Tibial nerve (tissue), 4 donors: Measurements from ENCODE around the gene ALDH4A1. TPM values are rescaled to one million over a fixed set of nuclear protein-coding genes. Genes with fewer than 3 reads are reported as not detected.

Experiments used
- DNase-seq, 2 donors: peaks; one replicate each; pipeline ENCODE4 v3.0.0-alpha.2; 2019; ENCODE audit warnings: low spot score in 2 of 2
- H3K27ac ChIP-seq, 4 donors: fragments of 200-600 bp; sonication (generic) in 3 of 4; one replicate each; pipeline ENCODE4 v1.5.1; 2017 to 2019; ENCODE audit warnings: mild to moderate bottlenecking in 1 of 4
- H3K27me3 ChIP-seq, 2 donors: fragments of 200-600 bp; sonication (generic) in 1 of 2; one replicate each; pipeline versions ENCODE4 v1.5.1 to v1.6.0; 2017 to 2019
- H3K36me3 ChIP-seq, 3 donors: fragments of 200-600 bp; sonication (generic); one replicate each; pipeline ENCODE4 v1.5.1; 2018 to 2019
- H3K4me1 ChIP-seq, 4 donors: fragments of 200-600 bp; sonication (generic) in 3 of 4; one replicate each; pipeline ENCODE4 v1.5.1; 2017 to 2019
- H3K4me3 ChIP-seq, 4 donors: fragments of 200-600 bp; sonication (generic) in 3 of 4; one replicate each; pipeline ENCODE4 v1.5.1; 2017 to 2019; ENCODE audit warnings: mild to moderate bottlenecking in 1 of 4, moderate library complexity in 1 of 4
- H3K9me3 ChIP-seq, 4 donors: fragments of 200-600 bp; sonication (generic) in 3 of 4; one replicate each; pipeline ENCODE4 v1.5.1; 2017 to 2019
- CTCF ChIP-seq, 5 experiments: fragments of 200-600 bp in 3 of 5; fragments of 450-650 bp in 2 of 5; sonication (generic) in 3 of 5; IDR thresholded peaks; one replicate each; pipeline ENCODE4 v1.5.1; 2016 to 2019; ENCODE audit warnings: antibody characterized with exemption in 5 of 5, mild to moderate bottlenecking in 3 of 5, moderate library complexity in 2 of 5
- EP300 ChIP-seq, 2 donors: sonication (generic); formaldehyde crosslinking; IDR thresholded peaks; one replicate each; pipeline ENCODE4 v1.6.1; 2017; ENCODE audit warnings: antibody characterized with exemption in 2 of 2, mild to moderate bottlenecking in 1 of 2
- POLR2A ChIP-seq, 2 donors: fragments of 450-650 bp; IDR thresholded peaks; one replicate each; pipeline ENCODE4 v1.6.1; 2017; ENCODE audit warnings: antibody characterized with exemption in 2 of 2, mild to moderate bottlenecking in 2 of 2, moderate library complexity in 2 of 2
- WGBS, 2 donors: methylation state at CpG; one replicate each; pipeline ENCODE4 v1.1.5; 2018; 5-methylcytosine and 5-hydroxymethylcytosine counted together
- total RNA-seq, 4 donors: library from RNA; depleted of rRNA; stranded (reverse); fragments of >200 nt; gene quantifications; one replicate each; pipeline ENCODE4 v1.1.0, GENCODE V29; 2016

ALDH4A1 gene
- total RNA-seq, 4 donors from 2014 or later = 31.2 to 42.0 (median 35.3) TPM

GRCh38 chr1:18938008-18938706 is 35.8 kb upstream of the ALDH4A1 start:
- WGBS, 2 donors = 82 to 84% methylated on average over 14 of the region's 14 CpGs
- Histone ChIP-seq H3K4me1 (peaks cover 0 to 42% (median 16%) of the 10 kb centered on the region in 4 donors), H3K4me3 (no peak overlapping the region), H3K36me3 (no peaks in the 10 kb centered on the region), H3K9me3 (no peaks in the 10 kb centered on the region), H3K27ac (no peak overlapping the region), H3K27me3 (no peaks in the 10 kb centered on the region)
- DNase-seq = no peak
- TF ChIP-seq EP300 (IDR thresholded peaks at IDR 0.05) (no peak), CTCF (IDR thresholded peaks at IDR 0.05) (no peak), POLR2A (IDR thresholded peaks at IDR 0.05) (no peak)

GRCh38 chr1:18937539-18937938 is 35.2 kb upstream of the ALDH4A1 start:
- no peak overlapping the region for H3K27ac ChIP-seq
- 83 to 86% methylated on average over 8 of the region's 8 CpGs for WGBS, 2 donors
- no peaks in the 10 kb centered on the region for H3K36me3 ChIP-seq
- TF ChIP-seq CTCF (IDR thresholded peaks at IDR 0.05) (no peak), EP300 (IDR thresholded peaks at IDR 0.05) (no peak), POLR2A (IDR thresholded peaks at IDR 0.05) (no peak)
- DNase-seq = no peak
- no peak overlapping the region for H3K4me3 ChIP-seq
- H3K27me3 ChIP-seq = no peaks in the 10 kb centered on the region
- H3K9me3 ChIP-seq = no peaks in the 10 kb centered on the region
- H3K4me1 ChIP-seq = peaks cover 0 to 42% (median 15%) of the 10 kb centered on the region in 4 donors

GRCh38 chr1:18936814-18937481 is 34.6 kb upstream of the ALDH4A1 start:
- no peak overlapping the region for H3K27ac ChIP-seq
- H3K4me1 ChIP-seq = peaks cover 0 to 36% (median 12%) of the 10 kb centered on the region in 4 donors
- TF ChIP-seq EP300 (IDR thresholded peaks at IDR 0.05) (no peak), CTCF (IDR thresholded peaks at IDR 0.05) (no peak), POLR2A (IDR thresholded peaks at IDR 0.05) (no peak)
- no peaks in the 10 kb centered on the region for H3K9me3 ChIP-seq
- H3K4me3 ChIP-seq = no peak overlapping the region
- 86% methylated on average over 11 of the region's 11 CpGs for WGBS, 2 donors
- no peaks in the 10 kb centered on the region for H3K27me3 ChIP-seq
- no peak for DNase-seq
- no peaks in the 10 kb centered on the region for H3K36me3 ChIP-seq

- Histone ChIP-seq H3K27me3 (no peaks in the 10 kb centered on the region), H3K36me3 (no peaks in the 10 kb centered on the region), H3K4me1 (peaks cover 0 to 31% (median 10%) of the 10 kb centered on the region in 4 donors), H3K9me3 (no peaks in the 10 kb centered on the region), H3K27ac (no peak overlapping the region), H3K4me3 (no peak overlapping the region)
- DNase-seq = no peak
- 88 to 100% methylated on average over 3 of the region's 3 CpGs for WGBS, 2 donors
- no peak for TF ChIP-seq POLR2A (IDR thresholded peaks at IDR 0.05)
- no peak for TF ChIP-seq EP300 (IDR thresholded peaks at IDR 0.05)
- no peak for TF ChIP-seq CTCF (IDR thresholded peaks at IDR 0.05)
Measured at GRCh38 chr1:18936471-18936813, 34.1 kb upstream of the ALDH4A1 start.
